ENCODE data around the gene ADTRP. TPM values are rescaled to one million over a fixed set of nuclear protein-coding genes. Genes with fewer than 3 reads are reported as not detected.

ADTRP gene, protein sequence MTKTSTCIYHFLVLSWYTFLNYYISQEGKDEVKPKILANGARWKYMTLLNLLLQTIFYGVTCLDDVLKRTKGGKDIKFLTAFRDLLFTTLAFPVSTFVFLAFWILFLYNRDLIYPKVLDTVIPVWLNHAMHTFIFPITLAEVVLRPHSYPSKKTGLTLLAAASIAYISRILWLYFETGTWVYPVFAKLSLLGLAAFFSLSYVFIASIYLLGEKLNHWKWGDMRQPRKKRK
- total RNA-seq: under 1 TPM; 0.38 to 0.68 (median 0.55) TPM

DNA sequence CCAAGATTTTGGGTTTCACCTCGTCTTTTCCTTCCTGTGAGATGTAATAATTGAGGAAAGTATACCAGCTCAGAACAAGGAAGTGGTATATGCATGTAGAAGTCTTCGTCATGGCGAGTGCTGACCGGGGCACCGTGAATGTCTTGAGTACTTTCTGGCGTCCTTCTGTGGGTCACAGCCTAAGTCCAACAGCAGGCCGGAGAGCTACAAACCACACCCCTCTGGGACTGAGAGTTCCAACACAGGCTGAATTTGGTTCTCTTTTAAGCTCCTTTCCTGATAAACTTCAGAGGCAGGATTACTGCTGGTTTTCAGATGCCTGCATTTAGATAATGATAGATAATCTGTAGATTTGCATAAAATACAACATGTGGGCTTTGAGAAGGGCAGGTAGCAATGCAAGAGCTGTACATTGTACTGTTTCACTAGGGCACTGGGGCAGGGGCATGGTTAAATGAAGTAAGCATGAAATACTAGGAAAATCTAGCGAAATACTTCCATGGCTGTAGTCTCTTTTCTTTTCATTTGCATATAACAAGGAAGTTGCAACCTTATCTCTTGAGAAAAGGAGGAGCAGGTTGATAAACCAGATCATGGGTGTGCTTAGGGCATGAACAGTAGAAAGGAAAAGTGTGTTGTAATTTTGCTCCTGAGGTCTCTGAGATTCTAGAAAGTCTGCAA lies at the start of gene ADTRP:
Gene ADTRP, minus strand, starts transcription at position 156 of the 681 bp plus-strand sequence. Its CDS starts 44 bp downstream, at position 112.
- TF ChIP-seq, protein P1, sequence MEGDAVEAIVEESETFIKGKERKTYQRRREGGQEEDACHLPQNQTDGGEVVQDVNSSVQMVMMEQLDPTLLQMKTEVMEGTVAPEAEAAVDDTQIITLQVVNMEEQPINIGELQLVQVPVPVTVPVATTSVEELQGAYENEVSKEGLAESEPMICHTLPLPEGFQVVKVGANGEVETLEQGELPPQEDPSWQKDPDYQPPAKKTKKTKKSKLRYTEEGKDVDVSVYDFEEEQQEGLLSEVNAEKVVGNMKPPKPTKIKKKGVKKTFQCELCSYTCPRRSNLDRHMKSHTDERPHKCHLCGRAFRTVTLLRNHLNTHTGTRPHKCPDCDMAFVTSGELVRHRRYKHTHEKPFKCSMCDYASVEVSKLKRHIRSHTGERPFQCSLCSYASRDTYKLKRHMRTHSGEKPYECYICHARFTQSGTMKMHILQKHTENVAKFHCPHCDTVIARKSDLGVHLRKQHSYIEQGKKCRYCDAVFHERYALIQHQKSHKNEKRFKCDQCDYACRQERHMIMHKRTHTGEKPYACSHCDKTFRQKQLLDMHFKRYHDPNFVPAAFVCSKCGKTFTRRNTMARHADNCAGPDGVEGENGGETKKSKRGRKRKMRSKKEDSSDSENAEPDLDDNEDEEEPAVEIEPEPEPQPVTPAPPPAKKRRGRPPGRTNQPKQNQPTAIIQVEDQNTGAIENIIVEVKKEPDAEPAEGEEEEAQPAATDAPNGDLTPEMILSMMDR (IDR thresholded peaks at IDR 0.05; ENCODE audit: low read depth): no peak

DNA sequence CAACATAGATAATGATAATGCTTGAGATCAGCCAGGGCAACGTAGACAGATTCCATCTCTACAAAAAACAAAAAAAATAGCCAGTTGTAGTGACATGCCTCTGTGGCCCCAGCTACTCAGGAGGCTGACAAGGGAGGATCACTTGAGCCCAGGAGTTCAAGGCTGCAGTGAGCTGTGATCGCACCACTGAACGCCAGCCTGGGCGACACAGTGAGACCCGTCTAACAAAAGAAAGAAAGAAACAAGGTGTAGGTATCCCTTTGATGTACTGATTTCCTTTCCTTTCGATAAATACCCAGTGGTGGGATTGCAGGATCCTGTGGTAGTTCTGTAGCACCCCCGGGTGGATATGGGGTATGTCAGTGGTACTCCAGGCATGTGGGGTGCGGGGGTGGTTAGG lies 48.2 kb upstream of the ADTRP start:
- TF ChIP-seq, protein P1 (IDR thresholded peaks at IDR 0.05; ENCODE audit: low read depth): no peak

DNA sequence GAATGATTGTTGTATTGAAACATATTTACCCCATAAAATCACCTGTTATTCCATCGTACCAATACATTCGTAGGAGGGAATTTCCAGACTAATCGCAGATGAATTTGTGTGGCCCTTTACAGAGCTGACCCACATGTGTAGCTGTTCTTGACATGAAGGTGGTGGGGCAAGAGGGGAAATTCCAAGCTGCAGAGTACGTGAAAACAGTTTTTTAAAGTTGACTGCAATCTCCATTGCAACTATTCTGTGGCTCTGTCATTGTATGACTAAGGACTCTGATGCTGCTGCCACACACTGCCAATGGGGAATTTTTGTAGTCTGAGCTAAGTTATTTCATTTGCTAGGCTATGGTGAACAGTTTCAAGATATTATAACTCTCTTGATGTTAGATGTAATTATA lies 46.4 kb upstream of the ADTRP start:
- TF ChIP-seq, protein P1 (IDR thresholded peaks at IDR 0.05; ENCODE audit: low read depth): no peak

DNA sequence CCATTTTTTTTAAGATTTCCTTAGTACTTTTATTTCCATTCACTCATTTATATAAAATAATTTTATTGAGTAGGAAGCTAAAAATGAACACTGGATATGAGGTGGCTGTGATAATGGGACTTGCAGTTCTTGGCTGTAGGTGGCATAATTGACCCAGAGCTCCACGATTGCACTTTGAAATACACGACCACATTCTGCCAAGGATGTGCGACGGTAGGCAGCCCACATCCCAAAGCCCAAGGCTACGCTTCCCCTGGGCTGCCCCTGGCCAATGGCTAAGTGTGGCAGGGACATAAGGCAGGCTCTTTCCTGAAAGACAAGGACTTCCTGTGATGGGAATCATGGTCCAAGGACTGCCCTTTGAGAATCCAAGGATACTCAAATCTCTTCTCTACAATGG lies 43.7 kb upstream of the ADTRP start:
- TF ChIP-seq, protein P1 (IDR thresholded peaks at IDR 0.05; ENCODE audit: low read depth): no peak

DNA sequence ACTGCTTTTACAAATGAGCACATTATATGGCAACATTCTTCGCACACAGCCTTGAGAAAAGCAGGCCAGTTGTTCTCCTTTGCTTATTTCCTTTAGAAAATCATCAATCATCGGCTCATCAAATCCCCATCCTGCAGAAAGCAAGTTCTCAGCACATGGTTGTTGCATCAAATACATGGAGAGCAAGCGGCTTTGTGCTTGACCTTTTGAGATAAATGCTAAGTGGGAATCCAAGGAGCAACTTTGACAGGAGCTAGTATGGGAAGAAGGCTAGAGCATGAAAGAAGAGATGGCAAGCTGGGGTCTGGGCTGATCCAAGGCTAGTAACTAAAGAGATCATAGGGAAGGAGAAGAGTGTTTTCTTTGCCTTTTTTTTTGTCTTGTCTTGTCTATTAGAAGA lies 43.2 kb upstream of the ADTRP start:
- TF ChIP-seq, protein P1 (IDR thresholded peaks at IDR 0.05; ENCODE audit: low read depth): no peak

DNA sequence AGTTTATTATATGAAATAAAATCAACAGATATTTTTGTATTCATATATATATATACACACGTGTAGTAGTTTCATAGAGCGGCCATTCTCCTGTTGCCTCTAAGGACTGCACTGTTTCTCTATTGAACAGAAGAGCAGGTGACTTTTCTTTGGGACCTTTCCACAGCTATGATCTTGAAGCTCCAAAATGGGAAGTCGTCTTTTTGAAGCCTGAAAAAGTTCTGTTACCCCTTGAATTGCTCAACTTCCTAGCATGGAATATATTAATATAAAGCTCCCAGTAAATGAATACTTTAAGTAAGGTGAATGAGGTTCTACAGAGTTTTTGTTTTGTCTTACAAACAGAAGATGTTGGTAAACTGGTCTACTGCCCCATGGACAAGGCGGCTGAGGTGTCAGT lies 42.2 kb upstream of the ADTRP start:
- TF ChIP-seq, protein P1 (IDR thresholded peaks at IDR 0.05; ENCODE audit: low read depth): no peak

DNA sequence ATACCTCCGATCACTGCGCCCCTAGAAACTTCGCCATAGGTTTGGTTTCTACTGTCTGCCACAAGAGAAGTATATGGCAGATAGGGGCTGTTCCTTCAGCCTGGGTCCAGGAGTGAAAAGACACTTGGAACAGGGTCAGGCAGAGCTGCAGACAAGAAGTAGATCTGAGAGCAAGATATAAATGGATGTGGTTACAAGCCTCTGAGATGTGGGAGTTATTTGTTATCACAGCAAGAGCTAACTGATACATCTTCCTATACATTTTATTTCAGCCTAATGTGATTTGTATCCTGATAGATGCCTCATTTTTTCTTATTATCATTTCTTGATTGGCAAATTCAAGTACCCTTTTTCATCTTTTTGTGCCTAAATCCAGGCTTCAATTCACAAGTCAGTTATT lies 40.9 kb upstream of the ADTRP start:
- TF ChIP-seq, protein P1 (IDR thresholded peaks at IDR 0.05; ENCODE audit: low read depth): no peak
